ENCODE data around the gene CXCR2.

GRCh38 chr2:218145124-218145523, 19.3 kb downstream of the CXCR2 start:
- no peak for TF ChIP-seq CTCF (IDR thresholded peaks at IDR 0.05)
- no peak for TF ChIP-seq EP300 (IDR thresholded peaks at IDR 0.05)
